DOHH2 (cell line): ENCODE results near the gene DNMT3A.

ENCODE experiments used
- H3F3A ChIP-seq: fragments of 200-600 bp; sonication (generic), shearing (Covaris generic); 2 replicates; pipeline ENCODE4 v1.6.0; 2016; ENCODE audit warnings: antibody characterized with exemption, mild to moderate bottlenecking; ENCODE audit not compliant: control insufficient read depth, insufficient read depth
- H3K27ac ChIP-seq: fragments of 200-600 bp; sonication (generic); 2 replicates; pipeline ENCODE4 v1.5.1; 2014; ENCODE audit warnings: low read depth, mild to moderate bottlenecking, low read length, moderate library complexity
- H3K27me3 ChIP-seq: fragments of 200-600 bp; sonication (generic); 2 replicates; pipeline ENCODE4 v1.6.1; 2014; ENCODE audit warnings: mild to moderate bottlenecking, low read length, mixed read lengths; ENCODE audit not compliant: control insufficient read depth
- H3K36me3 ChIP-seq: fragments of 200-600 bp; sonication (generic); 2 replicates; pipeline ENCODE4 v1.6.1; 2014; ENCODE audit warnings: mild to moderate bottlenecking, low read length, moderate library complexity, mixed read lengths; ENCODE audit not compliant: control insufficient read depth
- H3K4me1 ChIP-seq: fragments of 200-600 bp; sonication (generic); 2 replicates; pipeline ENCODE4 v1.6.1; 2014; ENCODE audit warnings: mild to moderate bottlenecking, low read length, mixed read lengths; ENCODE audit not compliant: control insufficient read depth
- H3K4me2 ChIP-seq: fragments of 200-600 bp; sonication (generic); 2 replicates; pipeline ENCODE4 v1.6.0; 2014; ENCODE audit warnings: mild to moderate bottlenecking, low read length, moderate library complexity
- H3K4me3 ChIP-seq: fragments of 200-600 bp; sonication (generic); 2 replicates; pipeline ENCODE4 v1.5.1; 2014; ENCODE audit warnings: mild to moderate bottlenecking, low read length, mixed read lengths
- H3K79me2 ChIP-seq: fragments of 200-600 bp; sonication (generic); 2 replicates; pipeline ENCODE4 v1.6.1; 2014; ENCODE audit warnings: mild to moderate bottlenecking, low read length, mixed read lengths; ENCODE audit not compliant: control insufficient read depth
- H3K9me2 ChIP-seq: fragments of 200-600 bp; sonication (generic); replicated peaks from 2 replicates; pipeline ENCODE4 v1.6.1; 2014; ENCODE audit warnings: mild to moderate bottlenecking, low read length, mixed read lengths; ENCODE audit not compliant: control insufficient read depth
- H3K9me3 ChIP-seq: fragments of 200-600 bp; sonication (generic); 2 replicates; pipeline ENCODE4 v1.6.1; 2014; ENCODE audit warnings: antibody characterized with exemption, low read length, mixed read lengths; ENCODE audit not compliant: control insufficient read depth, insufficient read depth
- H4K20me1 ChIP-seq: fragments of 200-600 bp; sonication (generic); 2 replicates; pipeline ENCODE4 v1.6.0; 2014; ENCODE audit warnings: low read depth, mild to moderate bottlenecking, antibody characterized with exemption, low read length, moderate library complexity; ENCODE audit not compliant: control insufficient read depth, insufficient read depth
- CTCF ChIP-seq: fragments of 200-600 bp; sonication (generic); IDR thresholded peaks from one replicate; pipeline ENCODE4 v1.5.1; 2014; ENCODE audit warnings: antibody characterized with exemption, mild to moderate bottlenecking, low read depth, low read length; ENCODE audit not compliant: poor library complexity, severe bottlenecking
- EZH2phosphoT487 ChIP-seq: fragments of 200-600 bp; sonication (generic); IDR thresholded peaks from 2 replicates; pipeline ENCODE4 v1.6.1; 2017; ENCODE audit warnings: borderline replicate concordance, mild to moderate bottlenecking, antibody characterized with exemption, low read length, moderate library complexity, mixed read lengths

DNMT3A gene

GRCh38 chr2:25194576-25195122 is 147.1 kb downstream of the DNMT3A start:
- Histone ChIP-seq H3K36me3 (no peaks in the 10 kb centered on the region), H3K4me1 (peaks cover 27% of the 10 kb centered on the region), H3K4me3 (no peak overlapping the region), H3K27me3 (peaks cover 18% of the 10 kb centered on the region), H3K27ac (no peak overlapping the region), H4K20me1 (no peaks in the 10 kb centered on the region), H3K4me2 (no peak overlapping the region), H3K9me3 (no peaks in the 10 kb centered on the region), H3K79me2 (no peaks in the 10 kb centered on the region), H3K9me2 (no peaks in the 10 kb centered on the region), H3F3A (no peaks in the 10 kb centered on the region)
- no peak for TF ChIP-seq EZH2phosphoT487
- no peak for TF ChIP-seq CTCF

- H3K36me3 ChIP-seq = no peaks in the 10 kb centered on the region
- TF ChIP-seq CTCF (no peak), EZH2phosphoT487 (no peak)
- H3K4me1 ChIP-seq = peaks cover 13% of the 10 kb centered on the region
- H3K4me2 ChIP-seq = no peak overlapping the region
- H3K27ac ChIP-seq = no peak overlapping the region
- no peaks in the 10 kb centered on the region for H3K9me3 ChIP-seq
- H3K79me2 ChIP-seq = no peaks in the 10 kb centered on the region
- H3K27me3 ChIP-seq = peaks cover 6% of the 10 kb centered on the region
- H3K9me2 ChIP-seq = no peaks in the 10 kb centered on the region
- H4K20me1 ChIP-seq = no peaks in the 10 kb centered on the region
- no peak overlapping the region for H3K4me3 ChIP-seq
- H3F3A ChIP-seq = no peaks in the 10 kb centered on the region
These were observed 151.2 kb downstream of the DNMT3A start for GRCh38 chr2:25190536-25190935.

GRCh38 chr2:25188405-25188804 is 153.3 kb downstream of the DNMT3A start:
- Histone ChIP-seq H3K79me2 (no peaks in the 10 kb centered on the region), H3K9me3 (no peaks in the 10 kb centered on the region), H4K20me1 (no peaks in the 10 kb centered on the region), H3F3A (no peaks in the 10 kb centered on the region), H3K27ac (no peak overlapping the region), H3K4me3 (no peak overlapping the region), H3K27me3 (peaks cover 10% of the 10 kb centered on the region), H3K9me2 (no peaks in the 10 kb centered on the region), H3K4me2 (no peak overlapping the region), H3K36me3 (no peaks in the 10 kb centered on the region), H3K4me1 (peaks cover 13% of the 10 kb centered on the region)
- no peak for TF ChIP-seq CTCF
- TF ChIP-seq EZH2phosphoT487 = no peak
